Breast epithelium (tissue), 3 donors: ENCODE results near the gene ANKRD31.

ENCODE experiments used
- CTCF ChIP-seq, 3 donors: fragments of 450-650 bp; IDR thresholded peaks; one replicate each; pipeline ENCODE4 v1.5.1; 2016 to 2017; ENCODE audit warnings: antibody characterized with exemption in 3 of 3, mild to moderate bottlenecking in 3 of 3, moderate library complexity in 3 of 3
- POLR2A ChIP-seq: fragments of 450-650 bp; IDR thresholded peaks from one replicate; pipeline ENCODE4 v1.6.1; 2016; ENCODE audit warnings: antibody characterized with exemption, mild to moderate bottlenecking, moderate library complexity
- POLR2AphosphoS5 ChIP-seq, 3 donors: sonication (generic); formaldehyde crosslinking; IDR thresholded peaks; one replicate each; pipeline ENCODE4 v1.6.1; 2017; ENCODE audit warnings: antibody characterized with exemption in 3 of 3

- TF ChIP-seq CTCF (IDR thresholded peaks at IDR 0.05) (no peak), POLR2A (no peak), POLR2AphosphoS5 (IDR thresholded peaks at IDR 0.05) (no peak)
These were observed 188.2 kb downstream of the ANKRD31 start for GRCh38 chr5:75048457-75048953.
